Chondrocyte (in vitro differentiated cells): ENCODE data around the gene RPL4. TPM values are rescaled to one million over a fixed set of nuclear protein-coding genes. Genes with fewer than 3 reads are reported as not detected.

Source experiments
- DNase-seq: peaks from one replicate; pipeline ENCODE4 v3.0.0; 2021; ENCODE audit warnings: mixed read lengths, low spot score
- H3K27ac Mint-ChIP-seq: one replicate; pipeline ENCODE4 v1.8.0; 2021; ENCODE audit warnings: mild to moderate bottlenecking, moderate library complexity, mixed read lengths; ENCODE audit not compliant: unreplicated experiment
- H3K27me3 Mint-ChIP-seq: 2 replicates; pipeline ENCODE4 v1.8.0; 2021; ENCODE audit warnings: low read depth, mixed read lengths
- H3K36me3 Mint-ChIP-seq: 2 replicates; pipeline ENCODE4 v1.8.0; 2021; ENCODE audit warnings: low read depth, mixed read lengths
- H3K4me1 Mint-ChIP-seq: 2 replicates; pipeline ENCODE4 v1.8.0; 2021; ENCODE audit warnings: low read depth, mild to moderate bottlenecking, mixed read lengths
- H3K4me3 Mint-ChIP-seq: one replicate; pipeline ENCODE4 v1.8.0; 2021; ENCODE audit warnings: mild to moderate bottlenecking, moderate library complexity, mixed read lengths; ENCODE audit not compliant: unreplicated experiment
- H3K9me3 Mint-ChIP-seq: 2 replicates; pipeline ENCODE4 v1.8.0; 2021; ENCODE audit warnings: low read depth, mixed read lengths
- CTCF ChIP-seq: fragments of 200-600 bp; sonication (generic); IDR thresholded peaks from 2 replicates; pipeline ENCODE4 v1.5.0; 2021; ENCODE audit warnings: antibody characterized with exemption, mild to moderate bottlenecking, moderate library complexity
- total RNA-seq: library from RNA; stranded (reverse); gene quantifications from 3 replicates; pipeline ENCODE4 v1.2.1, GENCODE V29; 2021

RPL4 gene
- total RNA-seq, 1 donor from 2014 or later: 1,774 TPM

- Mint-ChIP-seq H3K27ac (no peak overlapping the region), H3K27me3 (no peaks in the 10 kb centered on the region), H3K4me1 (no peaks in the 10 kb centered on the region), H3K9me3 (no peaks in the 10 kb centered on the region), H3K36me3 (peaks cover 11% of the 10 kb centered on the region), H3K4me3 (no peak overlapping the region)
- no peak for DNase-seq
- TF ChIP-seq CTCF: no peak
Measured at GRCh38 chr15:66523926-66524325, 19.3 kb upstream of the RPL4 start.

- DNase-seq: no peak
- H3K36me3 Mint-ChIP-seq: peaks cover 12% of the 10 kb centered on the region
Measured at GRCh38 chr15:66515901-66516322, 11.3 kb upstream of the RPL4 start.

GRCh38 chr15:66514586-66514985, 9.9 kb upstream of the RPL4 start:
- no peaks in the 10 kb centered on the region for H3K9me3 Mint-ChIP-seq
- no peak for TF ChIP-seq CTCF
- no peaks in the 10 kb centered on the region for H3K27me3 Mint-ChIP-seq
- no peak overlapping the region for H3K27ac Mint-ChIP-seq
- H3K36me3 Mint-ChIP-seq: peaks cover 12% of the 10 kb centered on the region
- H3K4me3 Mint-ChIP-seq: no peak overlapping the region
- no peak for DNase-seq
- H3K4me1 Mint-ChIP-seq: no peaks in the 10 kb centered on the region

More at GRCh38 chr15:66515901-66516322, 11.3 kb upstream of the RPL4 start:
- no peak overlapping the region for H3K4me3 Mint-ChIP-seq
- no peaks in the 10 kb centered on the region for H3K27me3 Mint-ChIP-seq
- no peak for TF ChIP-seq CTCF
- no peaks in the 10 kb centered on the region for H3K4me1 Mint-ChIP-seq
- H3K9me3 Mint-ChIP-seq: no peaks in the 10 kb centered on the region
- no peak overlapping the region for H3K27ac Mint-ChIP-seq

- H3K36me3 Mint-ChIP-seq: peaks cover 1% of the 10 kb centered on the region
- H3K9me3 Mint-ChIP-seq: no peaks in the 10 kb centered on the region
- H3K4me3 Mint-ChIP-seq: no peak overlapping the region
- DNase-seq: no peak
- no peak overlapping the region for H3K27ac Mint-ChIP-seq
- TF ChIP-seq CTCF: no peak
- peaks cover 23% of the 10 kb centered on the region for H3K4me1 Mint-ChIP-seq
- no peaks in the 10 kb centered on the region for H3K27me3 Mint-ChIP-seq
Measured at GRCh38 chr15:66508293-66508883, 3.7 kb upstream of the RPL4 start.

GRCh38 chr15:66505818-66506217, 1.2 kb upstream of the RPL4 start:
- Mint-ChIP-seq H3K27ac (peak overlapping the region; percentile 100), H3K4me3 (peak overlapping the region; percentile 100), H3K27me3 (no peaks in the 10 kb centered on the region), H3K4me1 (peaks cover 38% of the 10 kb centered on the region), H3K36me3 (peaks cover 16% of the 10 kb centered on the region), H3K9me3 (no peaks in the 10 kb centered on the region)
- no peak for DNase-seq
- TF ChIP-seq CTCF: no peak
